Adrenal gland (tissue), 12 donors: ENCODE data around the gene VGLL4. TPM values are rescaled to one million over a fixed set of nuclear protein-coding genes. Genes with fewer than 3 reads are reported as not detected.

ENCODE experiments used
- DNase-seq, 7 donors: peaks; one replicate each; pipeline ENCODE4 v3.0.0-alpha.2; 2019 to 2020
- H3K27ac ChIP-seq, 5 donors: fragments of 200-600 bp; sonication (generic) in 4 of 5; 1 replicate in 3 of 5; 2 replicates in 2 of 5; pipeline versions ENCODE4 v1.5.1 to v1.8.0; 2016 to 2020; ENCODE audit warnings: mild to moderate bottlenecking in 1 of 5
- H3K27me3 ChIP-seq: fragments of 200-600 bp; 2 replicates; pipeline ENCODE4 v1.8.0; 2021
- H3K36me3 ChIP-seq, 2 donors: fragments of 200-600 bp; replicated peaks in 1 of 2; 1 replicate in 1 of 2; 2 replicates in 1 of 2; pipeline versions ENCODE4 v1.5.1 to v1.8.0; 2018 to 2022
- H3K4me1 ChIP-seq, 2 donors: fragments of 200-600 bp; replicated peaks in 1 of 2; 1 replicate in 1 of 2; 2 replicates in 1 of 2; pipeline versions ENCODE4 v1.5.1 to v1.8.0; 2018 to 2021
- H3K4me3 ChIP-seq, 4 donors: fragments of 200-600 bp; sonication (generic) in 3 of 4; one replicate each; pipeline ENCODE4 v1.5.1; 2016 to 2018
- H3K9me3 ChIP-seq, 3 donors: fragments of 200-600 bp; sonication (generic) in 1 of 3; replicated peaks in 1 of 3; 1 replicate in 2 of 3; 2 replicates in 1 of 3; pipeline versions ENCODE4 v1.5.1 to v1.8.0; 2016 to 2021
- CTCF ChIP-seq, 6 experiments: fragments of 450-650 bp in 4 of 6; fragments of 200-600 bp in 2 of 6; sonication (generic) in 1 of 6; IDR thresholded peaks; 1 replicate in 5 of 6; 2 replicates in 1 of 6; pipeline versions ENCODE4 v1.5.1 to v1.8.0; 2016 to 2021; ENCODE audit warnings: antibody characterized with exemption in 6 of 6, mild to moderate bottlenecking in 2 of 6, moderate library complexity in 1 of 6
- POLR2A ChIP-seq, 2 donors: fragments of 450-650 bp; IDR thresholded peaks; one replicate each; pipeline ENCODE4 v1.6.1; 2017; ENCODE audit warnings: antibody characterized with exemption in 2 of 2, mild to moderate bottlenecking in 2 of 2, moderate library complexity in 1 of 2
- WGBS, 4 donors: extraction: QIAGEN DNeasy Blood & Tissue Kit in 2 of 4; methylation state at CpG; one replicate each; pipeline versions ENCODE4 v1.1.5 to v1.1.7; 2013 to 2017; 5-methylcytosine and 5-hydroxymethylcytosine counted together
- intact Hi-C, 2 donors: fragments of 100-400 bp; cut with DNase I; formaldehyde crosslinking; loops; one replicate each; pipeline versions ENCODE4 v1.14.1 to v1.15.0; 2022 to 2023
- polyA plus RNA-seq, 3 donors: library from polyadenylated mRNA; stranded (reverse); fragments of 200-250 nt in 2 of 3; fragments of 350-450 nt in 1 of 3; fragmentation: Illumina TruSeq in 1 of 3; extraction: RNeasy Lipid Tissue Mini Kit (QIAGEN cat#74804) in 1 of 3; gene quantifications; one replicate each; pipeline ENCODE4 v1.2.3, GENCODE V29; 2013 to 2014
- total RNA-seq, 9 donors: library from RNA; depleted of rRNA in 4 of 9; stranded (reverse); fragments of >200 nt in 4 of 9; fragments of 120-200 nt in 1 of 9; fragmentation: NEBNext Ultra II Directional in 1 of 9; extraction: Animal tissue kit (Norgen Biotek cat#: 25700) in 1 of 9; gene quantifications; one replicate each; pipeline versions ENCODE4 v1.1.0 to v1.2.4, GENCODE V29; 2013 to 2023
- donor health status: healthy with polysubstance abuse.
- donor health status: Bipolar disorder and iron deficiency.
- donor health status: DM: yes; HTN: yes; CAD: no.
- donor health status: DM: no; HTN: no; CAD: no.
- donor health status: DM: no; HTN: no; CAD: no.
- donor health status: DM: yes; HTN: yes; CAD: no.

Gene VGLL4
- total and polyA plus RNA-seq, 12 donors, result 38.3 to 153 (median 86.4) TPM

- Histone ChIP-seq H3K27me3 (no peaks in the 10 kb centered on the region), H3K27ac (peak overlapping the region in 2 of 5 donors; percentile 28 to 37), H3K9me3 (peaks cover 0 to 2% (median 0%) of the 10 kb centered on the region in 3 donors), H3K4me1 (peaks cover 0 to 14% of the 10 kb centered on the region in 2 donors), H3K4me3 (no peak overlapping the region), H3K36me3 (no peaks in the 10 kb centered on the region)
- 22 to 63% (median 41%) methylated on average over 6 to 7 of the region's 7 CpGs for WGBS, 4 donors
- intact Hi-C loops, result no loop called here
- no peak for TF ChIP-seq CTCF (IDR thresholded peaks at IDR 0.05)
- DNase-seq, result peak in 4 of 7 donors; percentile 37 to 46 (median 43)
Measured at GRCh38 chr3:11548721-11549131, 95.0 kb downstream of the VGLL4 start.

- peaks cover 0 to 9% of the 10 kb centered on the region in 2 donors for H3K4me1 ChIP-seq
- H3K27me3 ChIP-seq, result no peaks in the 10 kb centered on the region
- no peaks in the 10 kb centered on the region for H3K36me3 ChIP-seq
- TF ChIP-seq POLR2A (IDR thresholded peaks at IDR 0.05), result no peak
- no peak for TF ChIP-seq CTCF (IDR thresholded peaks at IDR 0.05)
- 95 to 98% (median 96%) methylated on average over 2 of the region's 2 CpGs for WGBS, 4 donors
- H3K9me3 ChIP-seq, result peaks cover 0 to 3% (median 0%) of the 10 kb centered on the region in 3 donors
- intact Hi-C loops, result no loop called here
- no peak overlapping the region for H3K4me3 ChIP-seq
- DNase-seq, result no peak
- H3K27ac ChIP-seq, result no peak overlapping the region
Measured at GRCh38 chr3:11547498-11547897, 96.2 kb downstream of the VGLL4 start.

- intact Hi-C loops, result no loop called here
- H3K4me1 ChIP-seq, result peaks cover 0 to 9% of the 10 kb centered on the region in 2 donors
Measured at GRCh38 chr3:11546657-11547302, 96.9 kb downstream of the VGLL4 start.

More at GRCh38 chr3:11546657-11547302, 96.9 kb downstream of the VGLL4 start:
- Histone ChIP-seq H3K36me3 (no peaks in the 10 kb centered on the region), H3K4me3 (no peak overlapping the region), H3K9me3 (peaks cover 0 to 3% (median 0%) of the 10 kb centered on the region in 3 donors), H3K27ac (no peak overlapping the region), H3K27me3 (no peaks in the 10 kb centered on the region)
- WGBS, 4 donors, result 94 to 96% (median 94%) methylated on average over 6 to 9 of the region's 9 CpGs
- DNase-seq, result peak in 2 of 7 donors; percentile 6 to 9
- TF ChIP-seq CTCF (IDR thresholded peaks at IDR 0.05) (no peak), POLR2A (IDR thresholded peaks at IDR 0.05) (no peak)
